ENCODE data around the gene COG1.

The COG1 gene

GRCh38 chr17:73230088-73230487, 37.2 kb downstream of the COG1 start:
- no peak for DNase-seq

- peak in 1 of 3 donors; percentile 14 for DNase-seq
These were observed 38.5 kb downstream of the COG1 start for GRCh38 chr17:73231395-73231794.

- peak; percentile 98 to 99 (median 98) for DNase-seq
These were observed 39.2 kb downstream of the COG1 start for GRCh38 chr17:73231841-73232586.

- peak in 1 of 3 donors; percentile 42 for DNase-seq
These were observed 39.9 kb downstream of the COG1 start for GRCh38 chr17:73232587-73233373.

- DNase-seq = no peak
These were observed 41.9 kb downstream of the COG1 start for GRCh38 chr17:73234736-73235135.

- DNase-seq = no peak
These were observed 44.9 kb downstream of the COG1 start for GRCh38 chr17:73237714-73238113.

- no peak for DNase-seq
These were observed 47.7 kb downstream of the COG1 start for GRCh38 chr17:73240561-73240960.

- no peak for DNase-seq
These were observed 54.9 kb downstream of the COG1 start for GRCh38 chr17:73247726-73248125.

- no peak for DNase-seq
These were observed 55.7 kb downstream of the COG1 start for GRCh38 chr17:73248532-73248931.

GRCh38 chr17:73249700-73250099, 56.8 kb downstream of the COG1 start:
- DNase-seq = no peak

- no peak for DNase-seq
These were observed 58.2 kb downstream of the COG1 start for GRCh38 chr17:73250851-73251640.

GRCh38 chr17:73251871-73252270, 59.0 kb downstream of the COG1 start:
- no peak for DNase-seq

GRCh38 chr17:73255671-73256181, 62.9 kb downstream of the COG1 start:
- DNase-seq = peak; percentile 46 to 73 (median 58)

GRCh38 chr17:73256220-73256619, 63.4 kb downstream of the COG1 start:
- DNase-seq = no peak

GRCh38 chr17:73257516-73257915, 64.7 kb downstream of the COG1 start:
- DNase-seq = no peak

Data from suppressor macrophage treated with lipopolysaccharide for 1 hour (primary cell).